ENCODE data around the gene CYP3A7.
"Not testable (repeated sequence)": the region's sequence is repeated elsewhere in the genome, so short reads cannot be mapped to it uniquely, and the experiment has no call there.

Gene CYP3A7

DNA sequence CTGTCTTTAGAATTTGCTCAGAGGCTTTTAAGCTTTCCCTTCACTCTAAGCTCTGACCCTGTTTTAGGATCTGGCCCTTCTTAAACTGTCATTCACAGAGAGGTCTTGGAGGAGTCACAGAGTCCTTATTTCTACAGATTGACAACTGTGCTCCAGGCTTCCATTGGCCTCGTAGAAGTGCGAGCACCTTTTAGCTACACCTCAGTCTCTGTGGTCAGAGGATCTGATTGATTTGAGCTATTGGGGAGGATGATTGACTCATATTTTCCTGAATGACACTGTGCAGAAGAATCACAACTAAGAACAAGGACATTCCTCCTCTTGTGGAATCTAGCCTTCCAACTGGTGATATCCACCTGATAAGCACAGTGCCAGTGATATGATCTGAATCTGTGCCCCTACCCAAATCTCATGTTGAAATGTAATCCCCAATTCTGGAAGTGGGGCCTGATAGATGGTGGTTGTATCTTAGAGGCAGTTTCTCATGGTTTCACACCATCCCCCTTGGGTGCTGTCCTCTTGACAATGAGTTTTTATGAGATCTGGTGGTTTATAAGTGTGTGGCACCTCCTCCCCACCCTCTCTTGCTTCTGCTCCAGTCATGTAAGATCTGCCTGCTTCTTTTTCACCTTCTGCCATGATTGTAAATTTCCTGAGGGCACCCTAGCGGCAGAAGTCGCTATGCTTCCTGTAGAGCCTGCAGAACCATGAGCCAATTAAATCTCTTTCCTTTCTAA, 3.2 kb downstream of the CYP3A7 start:
- peaks cover 11% of the 10 kb centered on the region for H3K36me3 Mint-ChIP-seq
- H3K27ac Mint-ChIP-seq: no peak overlapping the region
- no peaks in the 10 kb centered on the region for H3K27me3 Mint-ChIP-seq
- no peak overlapping the region for H3K4me3 Mint-ChIP-seq
- H3K9me3 Mint-ChIP-seq (ENCODE audit: low read depth): no peaks in the 10 kb centered on the region
- H3K4me1 Mint-ChIP-seq (ENCODE audit: low read depth): peaks cover 3% of the 10 kb centered on the region

DNA sequence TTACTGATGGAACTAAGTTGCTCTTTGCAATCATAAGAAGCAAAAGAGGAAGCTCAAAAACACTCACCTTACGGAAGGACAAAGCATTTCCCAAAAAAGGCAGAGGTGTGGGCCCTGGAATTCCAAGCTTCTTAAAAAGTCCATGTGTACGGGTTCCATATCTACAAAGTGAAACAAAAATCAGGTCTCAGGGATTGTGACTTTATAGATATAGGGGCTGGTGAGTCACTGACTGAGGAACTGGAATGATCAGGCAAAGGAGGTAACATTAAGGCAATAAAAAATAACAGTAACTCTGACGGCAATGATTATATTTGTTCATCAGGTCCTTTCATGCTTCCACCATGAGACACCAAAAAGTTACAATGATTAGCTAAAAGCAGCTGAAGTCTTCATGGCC, 4.0 kb downstream of the CYP3A7 start:
- Mint-ChIP-seq H3K27ac (no peak overlapping the region), H3K36me3 (peaks cover 3% of the 10 kb centered on the region), H3K4me3 (no peak overlapping the region), H3K27me3 (no peaks in the 10 kb centered on the region), H3K4me1 (ENCODE audit: low read depth) (peaks cover 3% of the 10 kb centered on the region), H3K9me3 (ENCODE audit: low read depth) (no peaks in the 10 kb centered on the region)

DNA sequence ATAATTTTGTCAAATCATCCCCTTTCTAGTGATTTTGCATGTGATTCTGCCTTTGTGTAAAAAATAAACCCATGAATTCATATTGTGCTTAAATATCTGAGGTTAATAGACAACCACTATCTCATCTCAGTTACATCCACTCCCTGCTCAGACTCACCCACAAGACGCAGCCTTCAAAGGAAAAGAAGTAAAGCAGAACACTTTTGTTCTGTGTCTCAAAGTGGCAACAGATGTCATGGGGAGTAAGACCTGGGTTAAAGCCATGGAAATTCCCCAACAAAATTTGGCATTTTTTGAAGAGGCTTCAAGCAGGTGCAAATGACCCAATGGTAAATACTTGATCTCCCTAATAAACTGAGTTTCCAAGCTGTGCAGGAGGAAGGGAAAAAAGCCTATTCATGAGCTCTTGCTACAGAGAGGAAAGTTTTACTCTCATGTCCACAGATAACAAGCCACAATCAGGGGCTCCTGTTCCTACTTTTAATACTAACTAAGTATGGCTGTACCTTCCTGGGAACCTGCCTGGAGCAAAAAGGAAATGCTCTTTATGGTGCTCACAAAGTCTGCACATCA, 4.7 kb downstream of the CYP3A7 start:
- H3K4me1 Mint-ChIP-seq (ENCODE audit: low read depth): peaks cover 3% of the 10 kb centered on the region
- no peak overlapping the region for H3K27ac Mint-ChIP-seq
- no peaks in the 10 kb centered on the region for H3K9me3 Mint-ChIP-seq (ENCODE audit: low read depth)
- H3K36me3 Mint-ChIP-seq: peaks cover 3% of the 10 kb centered on the region
- H3K4me3 Mint-ChIP-seq: no peak overlapping the region
- no peaks in the 10 kb centered on the region for H3K27me3 Mint-ChIP-seq

DNA sequence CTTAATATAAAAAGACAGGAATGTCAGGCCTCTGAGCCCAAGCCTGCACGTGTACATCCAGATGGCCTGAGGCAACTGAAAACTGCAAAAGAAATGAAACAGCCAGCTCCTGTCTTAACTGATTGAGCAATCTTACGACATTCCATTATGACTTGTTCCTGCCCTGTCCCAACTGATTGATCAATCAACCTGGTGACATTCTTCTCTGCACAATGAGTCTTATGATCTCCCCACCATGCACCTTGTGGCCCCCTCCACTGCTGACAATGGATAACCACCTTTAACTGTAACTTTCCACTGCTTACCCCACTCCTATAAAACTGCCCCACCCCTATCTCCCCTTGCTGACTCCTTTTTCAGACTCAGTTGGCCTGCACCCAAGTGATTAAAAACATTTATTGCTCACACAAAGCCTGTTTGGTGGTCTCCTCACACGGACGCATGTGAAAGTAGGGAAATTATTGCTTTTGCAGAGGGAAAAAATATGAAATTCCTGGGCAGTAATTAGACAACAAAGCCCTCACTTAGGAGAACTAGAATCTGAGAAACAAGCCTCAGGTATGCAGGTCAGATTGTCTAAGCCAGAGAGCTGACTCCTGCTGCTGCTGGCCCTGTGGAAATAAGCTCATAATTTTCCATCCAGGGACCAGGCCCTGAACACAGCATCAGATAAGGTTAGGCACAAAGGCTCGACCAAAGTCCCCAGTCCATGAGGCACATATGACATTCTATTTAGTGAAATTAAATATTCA, 5.3 kb downstream of the CYP3A7 start:
- Mint-ChIP-seq H3K4me3 (no peak overlapping the region), H3K9me3 (ENCODE audit: low read depth) (no peaks in the 10 kb centered on the region), H3K27ac (no peak overlapping the region), H3K36me3 (peaks cover 3% of the 10 kb centered on the region), H3K4me1 (ENCODE audit: low read depth) (peaks cover 3% of the 10 kb centered on the region), H3K27me3 (no peaks in the 10 kb centered on the region)

DNA sequence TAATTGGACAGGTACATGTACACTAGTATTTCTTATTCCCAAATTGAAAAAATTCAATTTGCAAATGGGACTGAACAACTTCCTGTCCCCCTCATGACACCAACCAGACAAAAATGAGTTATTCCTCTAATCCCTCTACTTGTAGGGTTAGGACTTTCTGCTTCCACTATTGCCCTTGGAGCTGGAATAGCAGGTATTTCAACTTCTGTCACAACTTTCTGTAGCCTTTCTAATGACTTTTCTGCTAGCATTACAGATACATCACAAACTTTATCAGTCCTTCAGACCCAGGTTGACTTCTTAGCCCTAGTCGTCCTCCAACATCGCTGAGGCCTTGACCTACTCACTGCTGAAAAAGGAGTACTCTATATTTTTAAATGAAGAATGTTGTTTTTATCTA, 6.4 kb downstream of the CYP3A7 start:
- H3K4me3 Mint-ChIP-seq: no peak overlapping the region
- H3K36me3 Mint-ChIP-seq: peaks cover 3% of the 10 kb centered on the region
- H3K27me3 Mint-ChIP-seq: no peaks in the 10 kb centered on the region
- peaks cover 3% of the 10 kb centered on the region for H3K4me1 Mint-ChIP-seq (ENCODE audit: low read depth)
- no peak overlapping the region for H3K27ac Mint-ChIP-seq
- no peaks in the 10 kb centered on the region for H3K9me3 Mint-ChIP-seq (ENCODE audit: low read depth)

DNA sequence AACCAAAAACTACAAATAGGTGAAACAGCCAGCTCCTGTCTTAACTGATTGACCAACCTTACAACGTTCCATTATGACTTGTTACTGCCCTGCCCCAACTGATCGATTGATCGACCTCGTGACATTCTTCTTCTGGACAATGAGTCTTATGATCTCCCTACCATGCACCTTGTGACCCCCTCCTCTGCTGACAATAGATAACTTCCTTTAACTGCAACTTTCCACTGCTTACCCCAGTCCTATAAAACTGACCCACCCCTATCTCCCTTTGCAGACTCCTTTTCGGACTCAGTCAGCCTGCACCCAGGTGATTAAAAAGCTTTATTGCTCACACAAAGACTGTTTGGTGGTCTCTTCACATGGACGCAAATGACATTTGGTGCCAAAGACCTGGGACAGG, 11.8 kb downstream of the CYP3A7 start:
- not testable (repeated sequence) for H3K9me3 Mint-ChIP-seq (ENCODE audit: low read depth); H3K4me3 Mint-ChIP-seq; H3K36me3 Mint-ChIP-seq; H3K27me3 Mint-ChIP-seq; H3K27ac Mint-ChIP-seq
- H3K4me1 Mint-ChIP-seq (ENCODE audit: low read depth): peaks cover 22% of the 10 kb centered on the region

DNA sequence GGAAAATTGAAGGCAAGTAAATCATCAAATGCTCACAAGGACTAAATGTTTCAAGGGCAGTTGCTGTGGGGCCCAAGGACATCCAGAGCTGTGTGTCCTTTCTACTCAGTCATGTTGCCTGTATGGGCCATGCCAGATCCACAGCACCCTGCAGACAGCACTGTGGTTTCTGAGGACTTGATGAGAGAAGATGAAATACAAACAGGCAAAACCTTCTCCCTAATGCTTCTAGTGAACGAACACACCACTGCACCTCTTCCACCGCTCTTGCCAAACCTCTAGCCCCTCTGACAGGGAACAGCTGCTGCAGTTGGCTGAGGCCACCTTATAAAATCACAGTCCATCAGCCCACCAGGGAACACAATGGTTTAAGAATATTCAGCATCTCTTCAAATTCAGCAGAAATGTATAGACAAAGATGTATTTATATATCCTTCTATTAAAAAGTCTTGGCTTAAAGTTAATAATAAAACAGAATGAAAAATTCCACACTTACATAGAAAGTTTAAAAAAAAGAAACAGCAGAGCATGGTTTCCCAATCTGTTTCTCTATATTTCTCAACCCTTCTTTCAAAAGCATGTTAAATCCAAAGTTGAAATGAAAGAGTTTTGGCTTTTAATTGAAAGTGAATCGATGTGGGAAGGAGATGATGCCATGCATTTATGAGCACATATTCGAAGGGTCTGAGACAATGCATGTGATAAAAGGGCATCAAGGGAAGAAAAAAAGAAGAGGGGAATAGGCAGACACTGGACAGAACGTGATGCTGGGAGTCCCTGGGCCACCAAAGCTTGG, 14.0 kb downstream of the CYP3A7 start:
- Mint-ChIP-seq H3K27me3 (no peaks in the 10 kb centered on the region), H3K27ac (no peak overlapping the region), H3K4me3 (no peak overlapping the region), H3K36me3 (peaks cover 8% of the 10 kb centered on the region), H3K4me1 (ENCODE audit: low read depth) (peaks cover 22% of the 10 kb centered on the region), H3K9me3 (ENCODE audit: low read depth) (no peaks in the 10 kb centered on the region)

DNA sequence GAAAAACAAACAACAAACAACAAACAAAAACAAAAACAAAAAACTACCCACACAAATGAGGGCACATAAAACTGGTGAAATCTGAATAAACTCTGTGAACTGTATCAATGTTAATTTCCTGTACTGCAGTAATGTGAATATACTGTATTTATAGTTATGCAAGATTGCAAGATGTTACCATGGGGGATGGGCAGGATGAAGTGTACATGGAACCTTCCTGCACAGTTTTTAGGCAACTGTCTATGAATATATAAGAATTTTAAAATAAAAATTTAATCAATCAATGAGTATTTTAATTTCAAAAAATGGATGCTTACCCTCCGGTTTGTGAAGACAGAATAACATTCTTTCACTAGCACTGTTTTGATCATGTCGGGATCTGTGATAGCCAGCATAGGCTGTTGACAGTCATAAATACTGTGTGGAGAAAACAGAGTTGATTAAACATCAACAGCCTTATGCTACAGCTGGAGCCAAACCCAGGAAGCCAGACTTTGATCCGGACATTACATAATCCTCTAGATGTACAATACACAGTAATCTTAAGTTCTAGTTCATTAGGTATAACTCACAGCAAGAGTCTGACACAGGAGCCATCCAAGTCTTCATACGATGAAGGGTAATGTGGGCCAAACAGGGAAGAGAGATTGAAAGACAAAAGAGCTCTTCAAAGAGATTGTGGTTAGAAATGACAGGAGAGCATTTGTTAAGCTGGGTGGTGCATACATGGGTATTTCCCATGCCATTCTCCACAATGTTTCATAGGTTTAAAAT, 14.8 kb downstream of the CYP3A7 start:
- H3K27me3 Mint-ChIP-seq: no peaks in the 10 kb centered on the region
- H3K27ac Mint-ChIP-seq: peak overlapping the region; percentile 3
- no peaks in the 10 kb centered on the region for H3K9me3 Mint-ChIP-seq (ENCODE audit: low read depth)
- peaks cover 22% of the 10 kb centered on the region for H3K4me1 Mint-ChIP-seq (ENCODE audit: low read depth)
- H3K36me3 Mint-ChIP-seq: peaks cover 12% of the 10 kb centered on the region
- no peak overlapping the region for H3K4me3 Mint-ChIP-seq

DNA sequence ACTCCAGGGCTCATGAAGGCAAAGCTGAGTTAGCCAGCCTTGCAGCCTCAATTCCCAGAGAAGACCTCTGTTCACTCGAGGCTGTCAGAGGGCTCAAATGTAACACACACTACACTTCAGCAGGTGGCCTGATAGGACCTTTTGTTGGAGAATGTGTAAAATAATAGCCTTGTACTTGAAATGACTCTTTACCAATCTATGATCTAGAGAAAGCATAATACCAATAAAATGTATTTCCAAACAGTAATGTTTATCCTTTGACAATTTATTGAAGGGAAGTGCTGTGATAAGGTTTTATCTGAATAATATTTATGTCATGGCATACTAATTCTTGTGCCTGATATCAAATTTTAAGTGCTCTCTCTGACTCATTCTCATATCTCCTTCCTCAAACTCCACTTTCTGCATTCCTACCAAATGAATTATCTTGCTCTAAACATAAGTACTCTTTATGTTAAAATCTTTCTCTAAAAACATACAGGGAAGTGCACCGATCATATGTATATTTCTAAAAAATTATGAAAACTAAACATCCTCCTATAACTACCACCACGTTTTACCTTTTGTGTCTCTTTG, 20.9 kb downstream of the CYP3A7 start:
- peaks cover 37% of the 10 kb centered on the region for H3K36me3 Mint-ChIP-seq
- H3K9me3 Mint-ChIP-seq (ENCODE audit: low read depth): peaks cover 5% of the 10 kb centered on the region
- H3K4me3 Mint-ChIP-seq: no peak overlapping the region
- H3K27ac Mint-ChIP-seq: no peak overlapping the region
- no peaks in the 10 kb centered on the region for H3K4me1 Mint-ChIP-seq (ENCODE audit: low read depth)
- H3K27me3 Mint-ChIP-seq: no peaks in the 10 kb centered on the region

DNA sequence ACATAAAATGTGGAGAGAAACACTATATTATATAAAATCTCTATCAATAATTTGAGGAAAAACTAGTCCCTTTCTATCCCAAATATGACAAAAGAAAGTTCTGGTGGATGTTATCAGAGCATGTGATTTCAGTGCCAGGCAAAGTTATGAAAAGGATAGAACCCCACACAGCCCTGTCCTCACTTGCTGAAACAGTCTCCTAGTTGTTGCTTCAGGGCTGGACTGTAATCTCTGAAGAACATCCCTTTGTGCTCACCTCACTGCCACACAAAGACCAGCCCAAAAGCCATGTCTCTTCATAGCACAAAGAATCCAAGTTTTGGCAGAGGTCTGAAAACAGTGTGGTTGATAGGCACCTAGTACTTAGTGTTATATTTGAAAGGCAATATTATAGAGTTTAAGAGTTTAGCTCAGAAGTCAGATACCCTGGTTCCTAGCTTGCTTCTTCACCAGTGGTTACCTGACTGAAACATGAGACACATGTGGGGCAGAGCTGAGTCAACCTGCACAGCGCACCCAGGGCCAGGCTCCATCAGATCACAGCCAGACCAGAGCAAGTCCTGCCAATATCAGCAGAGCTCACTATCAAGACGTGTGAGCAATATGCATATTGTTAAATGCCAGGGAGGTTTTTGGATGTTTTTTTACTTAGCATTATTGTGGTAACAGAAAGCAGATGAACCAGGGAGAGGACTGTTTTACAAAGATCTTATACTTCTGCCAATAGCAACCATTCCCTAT, 25.0 kb downstream of the CYP3A7 start:
- H3K4me1 Mint-ChIP-seq (ENCODE audit: low read depth): no peaks in the 10 kb centered on the region
- no peak overlapping the region for H3K27ac Mint-ChIP-seq

DNA sequence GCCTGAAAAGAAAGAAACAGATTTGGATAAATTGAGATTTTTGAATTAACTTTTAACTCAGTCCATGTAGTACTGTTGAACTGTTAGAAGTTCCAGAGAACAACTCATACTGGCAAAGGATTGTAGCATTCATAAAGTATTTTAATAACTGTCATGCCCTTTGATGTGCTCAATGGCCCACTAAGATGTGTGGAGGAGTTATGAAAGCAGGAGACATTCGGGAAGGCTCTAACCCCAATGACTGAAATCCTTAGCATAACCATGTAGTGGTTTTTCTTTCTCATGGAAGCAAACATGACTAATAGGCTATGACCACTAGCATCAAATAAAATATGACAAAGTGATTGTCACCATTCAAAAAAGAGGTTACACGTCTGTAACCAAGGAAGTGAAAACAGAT, 25.7 kb downstream of the CYP3A7 start:
- Mint-ChIP-seq H3K9me3 (ENCODE audit: low read depth) (peaks cover 11% of the 10 kb centered on the region), H3K27me3 (no peaks in the 10 kb centered on the region), H3K36me3 (peaks cover 40% of the 10 kb centered on the region), H3K27ac (no peak overlapping the region), H3K4me1 (ENCODE audit: low read depth) (no peaks in the 10 kb centered on the region), H3K4me3 (no peak overlapping the region)

More for the DNA sequence above, 25.0 kb downstream of the CYP3A7 start:
- H3K4me3 Mint-ChIP-seq: no peak overlapping the region
- peaks cover 48% of the 10 kb centered on the region for H3K36me3 Mint-ChIP-seq
- no peaks in the 10 kb centered on the region for H3K27me3 Mint-ChIP-seq
- peaks cover 14% of the 10 kb centered on the region for H3K9me3 Mint-ChIP-seq (ENCODE audit: low read depth)

DNA sequence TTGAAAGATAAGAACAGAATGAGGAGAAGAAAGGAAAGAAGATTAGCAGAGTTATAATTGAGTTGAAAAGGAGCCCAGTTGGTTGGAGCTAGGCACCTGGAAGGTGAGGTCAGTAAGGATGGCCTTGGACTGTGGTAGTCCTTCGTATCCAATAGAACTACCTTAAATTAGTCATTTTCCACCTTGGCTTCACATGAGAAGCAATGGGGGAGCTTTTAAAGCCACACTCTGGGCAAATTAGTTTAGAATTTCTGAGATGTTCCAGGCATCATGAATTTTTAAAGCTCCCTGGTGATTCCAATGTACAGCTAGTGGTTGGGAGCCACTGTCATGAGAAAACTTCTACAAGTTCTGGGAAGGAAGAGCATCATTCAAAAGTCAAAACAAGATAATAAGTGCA, 27.9 kb downstream of the CYP3A7 start:
- Mint-ChIP-seq H3K27ac (no peak overlapping the region), H3K9me3 (ENCODE audit: low read depth) (peaks cover 9% of the 10 kb centered on the region), H3K4me3 (no peak overlapping the region), H3K4me1 (ENCODE audit: low read depth) (no peaks in the 10 kb centered on the region), H3K36me3 (peaks cover 40% of the 10 kb centered on the region), H3K27me3 (no peaks in the 10 kb centered on the region)

DNA sequence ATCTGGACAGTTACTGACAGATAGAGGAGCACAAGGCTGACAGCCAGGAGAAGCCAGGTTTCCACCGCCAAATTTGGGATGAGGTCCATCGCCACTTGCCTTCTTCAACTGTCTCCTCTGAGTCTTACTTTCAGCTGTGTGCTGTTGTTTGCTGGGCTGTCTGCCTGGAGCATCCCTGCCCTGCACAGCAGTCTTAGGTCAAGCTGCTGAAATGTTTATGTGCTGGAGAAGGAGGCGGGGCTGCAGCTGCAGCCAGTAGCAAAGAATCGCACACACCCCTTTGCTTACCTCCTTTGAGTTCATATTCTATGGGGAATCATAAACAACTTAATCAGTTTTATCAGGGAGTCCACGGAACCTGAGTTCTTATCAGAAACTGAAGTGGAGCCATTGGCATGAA, 35.0 kb downstream of the CYP3A7 start:
- no peak overlapping the region for H3K4me3 Mint-ChIP-seq
- peaks cover 2% of the 10 kb centered on the region for H3K4me1 Mint-ChIP-seq (ENCODE audit: low read depth)
- H3K9me3 Mint-ChIP-seq (ENCODE audit: low read depth): no peaks in the 10 kb centered on the region
- peaks cover 5% of the 10 kb centered on the region for H3K36me3 Mint-ChIP-seq
- H3K27ac Mint-ChIP-seq: no peak overlapping the region
- H3K27me3 Mint-ChIP-seq: no peaks in the 10 kb centered on the region

Data from activated naive CD8-positive, alpha-beta T cell (primary cell).